Measurements from ENCODE around the gene SPG11.
"Not testable (repeated sequence)": the region's sequence is repeated elsewhere in the genome, so short reads cannot be mapped to it uniquely, and the experiment has no call there.

SPG11 gene

GRCh38 chr15:44598892-44599291 is 64.6 kb downstream of the SPG11 start:
- no peak for DNase-seq

DNA sequence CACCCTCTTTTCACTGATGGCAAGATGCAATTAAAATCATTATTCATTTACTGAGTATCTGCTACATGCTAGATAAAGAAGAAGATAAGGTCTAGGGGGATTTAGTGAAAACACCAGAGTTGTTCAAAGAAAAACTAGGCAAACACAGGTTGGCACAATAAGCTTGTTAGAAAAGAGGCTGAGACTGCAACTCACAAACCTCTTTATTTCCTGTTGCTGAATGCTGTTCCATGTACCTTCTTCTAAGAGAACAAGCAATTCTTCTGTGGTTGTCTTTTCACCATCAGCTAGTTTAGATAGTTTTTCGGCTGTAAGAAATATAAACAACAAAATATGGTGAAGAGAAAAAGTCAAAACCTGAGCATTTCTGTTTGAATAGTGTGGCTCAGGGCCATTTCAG is 65.4 kb downstream of the SPG11 start:
- DNase-seq: no peak

DNA sequence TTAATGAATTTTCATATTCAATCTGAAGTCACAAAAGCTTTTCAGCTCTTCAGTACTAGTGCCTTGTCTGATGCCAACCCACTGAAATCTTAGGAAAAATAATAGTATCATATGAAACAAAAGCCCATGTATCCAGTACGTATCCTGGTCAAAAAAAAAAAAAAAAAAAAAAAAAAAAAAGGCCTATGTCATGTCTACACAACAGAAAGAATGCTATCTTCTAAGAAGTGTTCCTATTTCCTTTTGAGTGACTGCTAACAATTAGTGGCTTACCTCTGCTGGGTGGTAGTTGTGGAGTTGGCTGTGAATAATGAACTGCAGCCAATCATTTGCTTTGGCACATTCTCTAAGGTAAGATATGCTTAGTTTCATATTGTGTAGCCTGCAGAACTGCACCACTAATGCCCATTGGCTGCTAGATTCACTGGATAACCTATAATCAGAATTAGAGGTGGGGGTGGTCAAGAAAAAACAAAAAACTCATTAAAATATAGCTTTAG is 66.9 kb downstream of the SPG11 start:
- no peak for DNase-seq

DNA sequence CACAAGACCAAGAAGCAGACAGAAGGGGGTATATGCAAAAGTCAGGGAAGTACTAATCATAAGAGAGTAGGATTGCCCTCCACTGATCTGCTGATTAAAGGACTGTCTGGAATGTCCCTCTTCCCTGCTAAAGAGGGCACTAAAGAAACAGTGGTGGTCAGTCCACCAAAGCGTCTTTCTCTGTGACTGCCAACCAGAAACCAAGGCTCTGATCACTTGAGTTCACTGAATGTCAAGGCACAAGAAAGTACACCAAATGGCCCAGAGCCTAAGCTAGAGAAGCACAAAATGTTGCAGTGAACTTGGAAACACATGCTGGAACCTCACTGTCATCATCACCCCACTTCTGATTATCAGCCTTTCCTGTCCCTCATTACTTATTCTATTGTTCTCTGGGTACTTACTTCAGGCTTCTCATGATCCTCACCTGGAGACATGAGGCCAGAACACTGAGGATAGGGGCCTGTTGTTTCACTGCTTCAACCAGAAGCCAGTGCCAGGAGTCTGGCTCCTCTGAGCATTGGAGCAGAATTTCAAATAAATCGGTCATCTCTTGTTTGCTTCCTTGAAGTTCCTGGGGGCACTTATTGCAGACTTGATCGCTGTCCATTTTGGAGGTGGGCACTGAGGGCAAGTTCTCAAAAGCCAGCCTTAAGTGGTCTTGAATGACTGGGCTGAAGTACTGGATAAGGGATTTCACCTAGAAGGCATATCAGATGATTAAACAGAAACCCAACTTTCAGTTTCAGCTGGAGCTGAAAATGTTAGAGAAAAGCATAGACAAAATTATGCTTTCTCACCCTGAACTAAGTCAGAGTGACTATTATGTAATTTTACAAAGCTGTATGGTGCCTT is 67.6 kb downstream of the SPG11 start:
- DNase-seq: no peak

DNA sequence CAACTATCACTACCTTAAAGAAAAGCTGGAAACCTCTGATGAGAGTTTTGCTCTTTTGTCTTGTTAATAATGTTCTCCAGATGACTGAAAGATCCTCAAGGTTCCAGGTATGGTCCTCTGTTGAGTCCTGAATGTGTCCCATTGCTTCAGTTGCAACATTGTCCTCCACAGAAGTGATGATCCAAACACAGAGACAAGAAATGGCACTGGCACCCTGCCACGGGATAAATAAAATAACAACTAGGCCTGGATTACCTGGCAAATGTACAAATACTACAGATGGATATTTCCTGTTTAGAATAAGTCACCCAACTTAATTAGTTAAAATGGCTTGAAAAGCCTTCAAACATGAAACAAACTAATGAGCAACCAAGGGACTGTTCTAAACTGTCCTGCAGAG is 68.2 kb downstream of the SPG11 start:
- no peak for DNase-seq

DNA sequence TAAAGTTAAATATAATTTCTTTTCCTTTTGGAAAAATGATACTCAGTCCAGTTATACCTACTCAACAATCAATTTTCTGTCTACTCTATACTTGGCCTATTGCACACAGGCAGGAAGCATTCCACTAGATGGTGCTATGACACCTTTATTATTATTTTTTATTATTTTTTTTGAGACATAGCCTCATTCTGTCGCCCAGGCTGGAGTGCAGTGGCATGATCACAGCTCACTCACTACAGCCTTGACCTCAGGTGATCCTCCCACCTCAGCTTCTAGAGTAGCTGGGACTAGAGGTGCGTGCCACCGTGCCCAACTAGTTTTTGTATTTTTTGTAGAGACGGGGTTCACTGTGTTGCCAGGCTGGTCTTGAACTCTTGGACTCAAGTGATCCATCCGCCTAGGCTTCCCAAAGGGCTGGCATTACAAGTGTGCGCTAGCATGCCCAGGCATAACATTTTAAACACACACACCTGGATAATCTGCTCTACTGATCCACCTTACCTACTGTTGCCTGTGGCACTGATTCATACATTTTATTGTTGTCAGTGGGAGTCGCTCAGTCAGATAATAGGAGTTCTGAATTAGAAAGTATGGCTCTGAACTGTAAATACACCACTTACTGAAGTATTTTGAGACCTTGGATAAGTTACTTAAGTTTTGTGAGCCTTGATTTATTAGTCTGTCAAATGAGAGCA is 70.3 kb downstream of the SPG11 start:
- DNase-seq: no peak

GRCh38 chr15:44591326-44591725 is 72.1 kb downstream of the SPG11 start:
- DNase-seq: no peak

DNA sequence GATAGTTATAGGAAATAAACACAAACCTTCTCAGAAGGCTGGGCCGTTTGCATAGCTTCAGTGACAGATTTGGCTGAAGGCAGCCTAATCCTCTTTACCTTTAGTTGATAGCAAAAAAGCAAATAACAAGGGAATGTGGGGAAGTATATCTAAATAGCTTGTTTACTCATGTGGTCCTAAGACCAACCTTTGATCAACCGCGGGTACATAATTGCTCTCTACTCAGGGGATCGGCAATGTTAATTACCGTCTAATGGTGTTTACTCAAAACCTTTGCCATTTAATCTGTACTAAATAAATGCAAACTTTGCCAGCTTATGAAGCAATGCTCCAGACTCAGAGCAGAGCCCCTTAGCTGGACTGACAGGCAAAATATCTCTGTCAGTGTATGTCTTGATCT is 74.9 kb downstream of the SPG11 start:
- no peak for DNase-seq

DNA sequence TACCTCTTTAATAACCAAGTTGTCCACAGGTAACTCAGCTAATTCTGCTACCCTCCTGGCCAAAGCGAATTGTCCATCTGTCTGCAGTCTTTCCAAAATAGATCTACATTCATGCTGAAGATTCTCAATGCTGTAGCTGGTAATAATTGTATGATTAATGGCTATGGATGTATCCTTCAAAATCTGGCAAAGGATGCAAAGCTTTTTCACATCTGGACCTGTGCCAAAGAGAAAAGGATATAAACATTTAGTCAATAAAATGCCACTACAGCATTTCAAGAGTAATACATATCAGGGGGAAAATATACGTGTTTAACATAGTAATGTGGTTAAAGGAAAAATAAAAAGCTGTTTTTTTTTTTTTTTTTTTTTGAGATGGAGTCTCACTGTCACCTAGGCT is 77.8 kb downstream of the SPG11 start:
- no peak for DNase-seq

GRCh38 chr15:44584162-44584749 is 79.2 kb downstream of the SPG11 start:
- DNase-seq: no peak

- no peak for DNase-seq
Observed at GRCh38 chr15:44580105-44580504, 83.4 kb downstream of the SPG11 start.

DNA sequence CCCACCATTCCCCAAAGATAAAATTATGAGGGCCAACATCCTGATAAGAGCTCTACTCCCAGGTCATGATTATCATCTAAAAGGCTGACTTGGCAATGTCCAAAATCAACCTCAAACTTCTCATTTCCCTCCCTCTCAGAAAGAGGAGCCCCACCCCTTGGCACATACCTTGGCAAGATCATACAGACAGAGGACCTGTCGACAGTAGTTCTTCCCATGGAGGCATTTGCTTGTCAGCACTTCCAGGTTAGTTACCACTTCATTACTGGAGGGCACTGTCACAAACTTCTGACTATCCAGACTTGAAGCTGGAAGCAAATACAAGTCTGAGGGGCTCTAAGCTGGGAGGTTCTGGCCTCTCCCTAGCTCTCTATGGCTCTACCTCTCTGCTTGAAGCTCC is 88.7 kb downstream of the SPG11 start:
- DNase-seq: no peak

- DNase-seq: no peak
Observed at GRCh38 chr15:44573386-44573785, 90.1 kb downstream of the SPG11 start.

DNA sequence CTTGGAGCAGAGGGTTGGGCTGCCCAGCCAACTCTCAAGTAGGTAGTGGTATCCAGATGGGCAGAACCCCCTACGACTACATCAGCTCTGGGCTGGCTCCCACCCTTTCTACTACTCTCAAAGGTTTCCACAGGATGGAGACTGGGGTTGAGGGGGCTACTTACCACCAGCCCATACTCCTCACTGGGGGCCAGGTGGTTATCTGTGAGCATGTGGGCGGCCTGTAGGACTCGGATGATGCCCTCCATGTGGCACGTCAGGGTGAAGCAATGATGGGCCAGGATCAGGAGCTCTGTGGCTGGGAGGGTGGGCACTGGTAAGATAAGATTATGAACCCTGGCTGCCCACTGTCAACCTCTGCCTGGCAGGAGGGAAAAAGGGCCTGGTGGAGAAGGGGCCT is 93.1 kb downstream of the SPG11 start:
- no peak for DNase-seq

DNA sequence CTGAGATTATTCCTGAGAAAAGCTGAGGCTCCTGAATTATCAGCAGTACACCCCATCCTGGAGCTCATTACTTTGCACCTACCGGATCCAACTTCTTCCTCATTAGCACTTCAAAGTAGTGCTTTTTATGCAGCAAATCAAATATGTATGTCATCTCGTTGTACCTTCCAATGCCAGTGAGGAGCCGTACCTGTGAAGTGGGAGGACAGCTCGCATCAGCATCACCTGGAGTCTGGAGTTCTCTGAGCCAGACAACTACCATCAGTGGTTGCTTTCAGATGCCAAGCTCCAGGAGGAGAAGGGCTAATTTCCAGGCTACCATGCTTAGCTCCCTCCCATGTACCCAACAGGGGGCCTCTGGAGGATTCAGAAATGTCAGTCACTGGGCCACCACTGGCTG is 94.1 kb downstream of the SPG11 start:
- DNase-seq: no peak

GRCh38 chr15:44568338-44568737 is 95.1 kb downstream of the SPG11 start:
- DNase-seq: no peak

DNA sequence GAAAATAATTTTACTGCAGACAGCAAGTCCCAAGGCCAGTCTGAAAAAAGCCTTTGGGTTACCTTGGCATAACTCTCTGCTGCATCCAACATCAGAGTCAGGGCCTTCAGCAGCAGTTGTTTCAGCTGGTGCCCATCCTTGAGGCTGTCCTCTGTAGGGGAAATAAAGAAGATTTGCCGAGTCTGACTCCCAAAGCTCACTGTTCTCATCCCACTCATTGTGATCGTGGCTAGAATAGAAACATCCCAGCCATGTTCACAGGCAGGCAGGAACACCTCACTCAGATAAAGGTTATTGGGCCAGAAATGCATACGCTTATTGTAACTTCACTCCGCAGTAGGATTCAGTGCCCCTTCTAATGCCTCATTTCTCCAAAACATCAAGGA is 97.3 kb downstream of the SPG11 start:
- DNase-seq: no peak

DNA sequence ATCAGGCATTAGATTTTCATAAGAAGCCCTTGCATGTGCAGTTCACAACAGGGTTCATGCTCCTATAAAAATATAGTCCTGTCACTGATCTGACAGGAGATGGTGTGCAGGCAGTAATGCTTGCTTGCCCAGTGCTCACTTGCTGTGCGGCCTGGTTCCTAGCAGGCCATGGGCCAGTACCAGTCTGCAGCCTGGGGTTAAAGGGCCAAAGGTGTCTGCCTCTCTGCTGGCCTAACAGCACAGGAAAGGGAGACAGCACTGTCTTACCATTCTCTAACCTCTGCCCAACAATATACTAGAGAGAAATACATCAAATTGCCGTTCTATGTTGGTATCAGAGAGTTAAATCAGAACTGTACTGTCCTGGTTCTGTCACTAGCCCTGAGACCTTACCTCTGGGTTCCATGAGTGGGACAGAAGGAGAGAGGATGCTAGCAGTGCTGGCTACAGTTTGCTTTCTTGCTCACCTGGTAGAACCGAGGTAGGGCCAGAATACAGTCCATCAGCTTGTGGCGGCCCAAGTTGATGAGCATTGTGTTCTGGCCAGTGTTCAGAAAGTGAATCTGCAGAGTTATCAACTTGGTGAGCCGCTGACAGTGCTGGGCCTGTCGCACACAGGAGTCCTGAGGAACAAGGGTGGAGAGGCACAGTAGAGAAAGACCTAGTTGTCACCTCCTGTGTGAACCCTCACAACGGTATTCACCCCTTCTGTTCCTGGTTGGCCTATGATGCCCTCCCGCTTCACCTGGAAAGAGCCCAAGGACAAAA is 97.9 kb downstream of the SPG11 start:
- DNase-seq: no peak

DNA sequence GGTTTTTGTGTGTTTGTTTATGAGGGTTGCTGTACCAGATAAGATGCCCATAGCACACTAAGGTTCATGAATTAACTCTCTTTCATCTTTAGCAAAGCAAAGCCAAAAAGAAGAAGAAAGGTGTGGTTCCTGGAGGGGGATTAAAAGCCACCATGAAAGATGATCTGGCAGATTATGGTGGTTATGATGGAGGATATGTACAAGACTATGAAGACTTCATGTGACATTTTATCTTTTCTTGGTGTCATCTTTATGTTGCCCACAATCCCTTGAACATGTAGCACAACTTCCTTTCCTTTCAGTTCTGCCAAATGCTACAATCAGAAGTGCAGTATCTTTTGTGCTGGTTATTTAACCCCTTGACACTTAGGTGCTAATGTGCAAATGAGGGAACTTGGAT is 102.5 kb downstream of the SPG11 start:
- DNase-seq: not testable (repeated sequence)

DNA sequence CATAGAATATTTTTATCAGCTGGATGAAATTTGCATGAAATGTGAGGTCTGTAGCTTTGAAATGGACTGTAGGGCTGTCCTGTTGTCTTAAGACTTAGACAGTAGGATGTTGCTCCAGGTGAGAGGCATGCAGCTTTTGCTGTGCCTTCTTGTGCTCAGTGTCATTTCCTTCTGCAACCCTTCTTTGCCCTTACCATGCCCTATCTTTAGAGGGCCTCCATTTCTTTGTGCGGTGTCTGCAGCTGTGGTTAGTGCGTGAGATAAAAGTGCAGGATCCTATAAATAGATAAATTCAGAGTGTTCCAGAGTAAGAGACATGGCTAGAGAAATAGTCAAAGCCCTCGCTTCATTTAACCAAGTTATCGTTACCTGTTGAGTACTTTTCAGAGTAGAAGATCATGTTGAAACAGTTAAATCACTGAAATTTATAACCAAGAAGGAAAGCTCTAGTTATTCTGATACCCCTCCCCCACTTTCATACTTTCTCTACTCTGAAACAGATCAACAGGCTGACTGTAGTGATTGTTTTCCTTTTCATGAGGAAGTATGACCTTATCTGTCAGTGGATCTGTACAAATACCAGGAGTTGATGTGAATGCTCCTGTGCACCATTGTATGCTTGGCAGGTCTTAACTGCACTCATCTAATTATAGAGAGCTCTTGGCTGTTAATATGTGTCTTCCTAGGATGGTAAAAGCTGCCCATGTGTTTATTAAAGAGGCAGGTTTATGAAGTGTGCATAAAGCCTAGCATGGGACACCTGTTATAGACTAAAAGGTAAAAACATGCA is 108.3 kb downstream of the SPG11 start:
- DNase-seq: no peak

GRCh38 chr15:44550734-44551133 is 112.7 kb downstream of the SPG11 start:
- no peak for DNase-seq

GRCh38 chr15:44550256-44550655 is 113.2 kb downstream of the SPG11 start:
- DNase-seq: no peak

Data from NCI-H187 treated with DMSO at 0.1 percent for 48 hours (cell line).